H9 (cell line): ENCODE results near the gene AHI1. TPM values are rescaled to one million over a fixed set of nuclear protein-coding genes. Genes with fewer than 3 reads are reported as not detected.

Source experiments
- DNase-seq: peaks from one replicate; pipeline ENCODE4 v3.0.0-alpha.2; 2017
- H2AFZ ChIP-seq: one replicate; pipeline ENCODE4 v1.6.1; 2013; ENCODE audit warnings: mild to moderate bottlenecking, low read length, control low read depth, moderate library complexity
- H2AK5ac ChIP-seq: 2 replicates; pipeline ENCODE4 v1.6.1; 2013; ENCODE audit warnings: low read length, control low read depth, mixed read lengths; ENCODE audit not compliant: insufficient read length
- H2BK120ac ChIP-seq: one replicate; pipeline ENCODE4 v1.6.1; 2013; ENCODE audit warnings: low read depth, mild to moderate bottlenecking, low read length, control low read depth, inconsistent platforms; ENCODE audit not compliant: poor library complexity, severe bottlenecking
- H2BK12ac ChIP-seq: 2 replicates; pipeline ENCODE4 v1.6.1; 2013; ENCODE audit warnings: low read length, control low read depth, mixed read lengths, low read depth; ENCODE audit not compliant: insufficient read length
- H2BK15ac ChIP-seq: 2 replicates; pipeline ENCODE4 v1.6.1; 2013; ENCODE audit warnings: low read depth, low read length, control low read depth
- H2BK20ac ChIP-seq: one replicate; pipeline ENCODE4 v1.6.1; 2013; ENCODE audit warnings: low read depth, mild to moderate bottlenecking, low read length, control low read depth, inconsistent platforms; ENCODE audit not compliant: poor library complexity, severe bottlenecking
- H2BK5ac ChIP-seq: 2 replicates; pipeline ENCODE4 v1.6.1; 2013; ENCODE audit warnings: low read length, control low read depth, mixed read lengths; ENCODE audit not compliant: insufficient read length
- H3K14ac ChIP-seq: 2 replicates; pipeline ENCODE4 v1.6.1; 2013; ENCODE audit warnings: low read length, control low read depth; ENCODE audit not compliant: insufficient read depth
- H3K18ac ChIP-seq: 2 replicates; pipeline ENCODE4 v1.6.1; 2013; ENCODE audit warnings: low read depth, mild to moderate bottlenecking, mixed read lengths, low read length, control low read depth; ENCODE audit not compliant: insufficient read length
- H3K23ac ChIP-seq: 2 replicates; pipeline ENCODE4 v1.6.1; 2013; ENCODE audit warnings: low read length, control low read depth, mixed read lengths, low read depth; ENCODE audit not compliant: insufficient read length
- H3K23me2 ChIP-seq: 2 replicates; pipeline ENCODE4 v1.6.1; 2013; ENCODE audit warnings: low read depth, mild to moderate bottlenecking, mixed read lengths, low read length, control low read depth; ENCODE audit not compliant: insufficient read length, poor library complexity, severe bottlenecking
- H3K27ac ChIP-seq: 2 replicates; pipeline ENCODE4 v1.5.1; 2013; ENCODE audit warnings: low read length, control low read depth, mixed read lengths, low read depth; ENCODE audit not compliant: insufficient read length
- H3K27me3 ChIP-seq: 2 replicates; pipeline ENCODE4 v1.6.1; 2013; ENCODE audit warnings: low read length, control low read depth, inconsistent platforms; ENCODE audit not compliant: insufficient read depth
- H3K4ac ChIP-seq: 2 replicates; pipeline ENCODE4 v1.6.1; 2013; ENCODE audit warnings: low read depth, mild to moderate bottlenecking, control low read depth, inconsistent platforms, low read length, moderate library complexity
- H3K4me1 ChIP-seq: 2 replicates; pipeline ENCODE4 v1.6.1; 2013; ENCODE audit warnings: low read length, control low read depth, inconsistent platforms; ENCODE audit not compliant: insufficient read depth
- H3K4me2 ChIP-seq: 2 replicates; pipeline ENCODE4 v1.6.1; 2013; ENCODE audit warnings: low read length, control low read depth, mixed read lengths; ENCODE audit not compliant: insufficient read length, insufficient read depth
- H3K56ac ChIP-seq: 2 replicates; pipeline ENCODE4 v1.6.1; 2013; ENCODE audit warnings: low read depth, mild to moderate bottlenecking, mixed read lengths, low read length, control low read depth; ENCODE audit not compliant: insufficient read length
- H3K79me1 ChIP-seq: 2 replicates; pipeline ENCODE4 v1.6.1; 2013; ENCODE audit warnings: low read depth, mild to moderate bottlenecking, moderate library complexity, low read length, control low read depth, inconsistent platforms; ENCODE audit not compliant: insufficient read depth, poor library complexity, severe bottlenecking
- H3K79me2 ChIP-seq: 2 replicates; pipeline ENCODE4 v1.6.1; 2013; ENCODE audit warnings: low read length, control low read depth, inconsistent platforms; ENCODE audit not compliant: insufficient read depth
- H3K9ac ChIP-seq: 2 replicates; pipeline ENCODE4 v1.6.1; 2013; ENCODE audit warnings: low read length, control low read depth, mixed read lengths; ENCODE audit not compliant: insufficient read length; ENCODE audit errors: extremely low read depth
- H3K9me3 ChIP-seq: one replicate; pipeline ENCODE4 v1.6.1; 2013; ENCODE audit warnings: low read depth, low read length, inconsistent platforms; ENCODE audit not compliant: control insufficient read depth
- H3T11ph ChIP-seq: one replicate; pipeline ENCODE4 v1.6.1; 2013; ENCODE audit warnings: mild to moderate bottlenecking, low read length, control low read depth, inconsistent platforms
- H4K20me1 ChIP-seq: one replicate; pipeline ENCODE4 v1.6.1; 2013; ENCODE audit not compliant: control insufficient read depth, insufficient read length, insufficient read depth
- H4K5ac ChIP-seq: 2 replicates; pipeline ENCODE4 v1.6.1; 2013; ENCODE audit warnings: low read depth, mild to moderate bottlenecking, mixed read lengths, low read length, control low read depth; ENCODE audit not compliant: insufficient read length
- H4K8ac ChIP-seq: replicated peaks from 2 replicates; pipeline ENCODE4 v1.6.1; 2013; ENCODE audit warnings: low read length, control low read depth, mixed read lengths, low read depth; ENCODE audit not compliant: insufficient read length
- H4K91ac ChIP-seq: 2 replicates; pipeline ENCODE4 v1.6.1; 2013; ENCODE audit warnings: low read depth, mild to moderate bottlenecking, moderate library complexity, mixed read lengths, low read length, control low read depth; ENCODE audit not compliant: insufficient read length
- H3K27ac Mint-ChIP-seq, 3 experiments: 2 replicates in 2 of 3; 3 replicates in 1 of 3; pipeline ENCODE4 v1.8.0; 2020 to 2021; ENCODE audit warnings: mixed read lengths in 3 of 3, mild to moderate bottlenecking in 1 of 3, moderate library complexity in 1 of 3
- H3K27me3 Mint-ChIP-seq: 2 replicates; pipeline ENCODE4 v1.8.0; 2021; ENCODE audit warnings: low read depth, mild to moderate bottlenecking, moderate library complexity, mixed read lengths
- H3K36me3 Mint-ChIP-seq, 3 experiments: 2 replicates in 2 of 3; 3 replicates in 1 of 3; pipeline ENCODE4 v1.8.0; 2020 to 2021; ENCODE audit warnings: low read depth in 3 of 3, mixed read lengths in 3 of 3; ENCODE audit not compliant: insufficient read depth in 1 of 3
- H3K4me1 Mint-ChIP-seq, 2 experiments: 2 replicates each; pipeline ENCODE4 v1.8.0; 2020; ENCODE audit warnings: mixed read lengths in 2 of 2
- H3K4me3 Mint-ChIP-seq, 2 experiments: 2 replicates in 1 of 2; 3 replicates in 1 of 2; pipeline ENCODE4 v1.8.0; 2020 to 2021; ENCODE audit warnings: mild to moderate bottlenecking in 2 of 2, mixed read lengths in 2 of 2, moderate library complexity in 1 of 2
- H3K9me3 Mint-ChIP-seq, 2 experiments: 2 replicates in 1 of 2; 3 replicates in 1 of 2; pipeline ENCODE4 v1.8.0; 2020; ENCODE audit warnings: mild to moderate bottlenecking in 2 of 2, mixed read lengths in 2 of 2, moderate library complexity in 1 of 2
- WGBS: extraction: QIAGEN DNeasy Blood & Tissue Kit; methylation state at CpG from one replicate; pipeline ENCODE4 v1.1.7; 2013; ENCODE audit warnings: missing lambda C conversion rate, low lambda C conversion rate, mixed read lengths; ENCODE audit not compliant: insufficient read length; ENCODE audit errors: extremely low coverage; 5-methylcytosine and 5-hydroxymethylcytosine counted together
- total RNA-seq: library from RNA; stranded (reverse); gene quantifications from 2 replicates; pipeline ENCODE4 v1.2.1, GENCODE V29; 2021
- TF ChIP-seq, protein P1 (sequence below): fragments of 200-600 bp; sonication (generic); conservative IDR thresholded peaks from 3 replicates; pipeline ENCODE4 v1.8.0; 2021; ENCODE audit warnings: antibody characterized with exemption, mild to moderate bottlenecking

Gene AHI1
- total RNA-seq, 1 experiment from 2014 or later = 9.9 TPM

GRCh38 chr6:135314543-135314942, 183.0 kb downstream of the AHI1 start:
- Histone ChIP-seq H2BK12ac (no peak overlapping the region), H3K23me2 (no peaks in the 10 kb centered on the region), H3K18ac (no peak overlapping the region), H3K9ac (no peak overlapping the region), H3K23ac (no peak overlapping the region), H3K27me3 (no peaks in the 10 kb centered on the region), H3K27ac (no peak overlapping the region), H4K20me1 (no peaks in the 10 kb centered on the region), H3K79me2 (no peaks in the 10 kb centered on the region), H3K9me3 (no peaks in the 10 kb centered on the region), H2BK5ac (no peak overlapping the region), H4K8ac (no peak overlapping the region), H3K79me1 (no peaks in the 10 kb centered on the region), H2BK120ac (no peak overlapping the region), H2BK20ac (no peak overlapping the region), H4K91ac (no peak overlapping the region), H3K4me1 (no peaks in the 10 kb centered on the region), H3K14ac (no peak overlapping the region), H3K4ac (no peak overlapping the region), H3K4me2 (no peak overlapping the region), H3T11ph (no peak overlapping the region), H3K56ac (no peak overlapping the region), H4K5ac (no peak overlapping the region), H2AFZ (no peak overlapping the region), H2BK15ac (no peak overlapping the region), H2AK5ac (no peak overlapping the region)
- Mint-ChIP-seq H3K4me1 (peaks cover 0 to 3% of the 10 kb centered on the region in 2 experiments; a peak in 2 of 4 replicates), H3K27ac (no peak overlapping the region), H3K27me3 (no peaks in the 10 kb centered on the region), H3K4me3 (no peak overlapping the region), H3K36me3 (no peaks in the 10 kb centered on the region), H3K9me3 (no peaks in the 10 kb centered on the region)
- WGBS = no CpG with 5 or more reads among the region's 1 CpG
- TF ChIP-seq, protein P1, sequence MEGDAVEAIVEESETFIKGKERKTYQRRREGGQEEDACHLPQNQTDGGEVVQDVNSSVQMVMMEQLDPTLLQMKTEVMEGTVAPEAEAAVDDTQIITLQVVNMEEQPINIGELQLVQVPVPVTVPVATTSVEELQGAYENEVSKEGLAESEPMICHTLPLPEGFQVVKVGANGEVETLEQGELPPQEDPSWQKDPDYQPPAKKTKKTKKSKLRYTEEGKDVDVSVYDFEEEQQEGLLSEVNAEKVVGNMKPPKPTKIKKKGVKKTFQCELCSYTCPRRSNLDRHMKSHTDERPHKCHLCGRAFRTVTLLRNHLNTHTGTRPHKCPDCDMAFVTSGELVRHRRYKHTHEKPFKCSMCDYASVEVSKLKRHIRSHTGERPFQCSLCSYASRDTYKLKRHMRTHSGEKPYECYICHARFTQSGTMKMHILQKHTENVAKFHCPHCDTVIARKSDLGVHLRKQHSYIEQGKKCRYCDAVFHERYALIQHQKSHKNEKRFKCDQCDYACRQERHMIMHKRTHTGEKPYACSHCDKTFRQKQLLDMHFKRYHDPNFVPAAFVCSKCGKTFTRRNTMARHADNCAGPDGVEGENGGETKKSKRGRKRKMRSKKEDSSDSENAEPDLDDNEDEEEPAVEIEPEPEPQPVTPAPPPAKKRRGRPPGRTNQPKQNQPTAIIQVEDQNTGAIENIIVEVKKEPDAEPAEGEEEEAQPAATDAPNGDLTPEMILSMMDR = peak; percentile 46
- no peak for DNase-seq
